Aorta (tissue), 5 donors: ENCODE measurements around the gene STARD13. TPM values are rescaled to one million over a fixed set of nuclear protein-coding genes. Genes with fewer than 3 reads are reported as not detected.
A peak's percentile ranks its signal among the peaks of the same experiment; 100 is the strongest.

Experiments used
- ATAC-seq: fragments of 200-7000 bp; cut with Tn5 transposase; one replicate; pipeline ENCODE4 v1.9.1; 2022; ENCODE audit warnings: moderate library complexity; ENCODE audit not compliant: low FRiP score
- DNase-seq, 2 donors: peaks; one replicate each; pipeline ENCODE4 v3.0.0-alpha.2; 2020
- H3K27ac ChIP-seq, 2 donors: one replicate each; pipeline ENCODE4 v1.5.1; 2013; ENCODE audit warnings: low read length in 2 of 2, mild to moderate bottlenecking in 2 of 2, moderate library complexity in 2 of 2, control low read depth in 1 of 2, inconsistent platforms in 1 of 2, low read depth in 1 of 2
- H3K27me3 ChIP-seq, 2 donors: one replicate each; pipeline ENCODE4 v1.6.1; 2013; ENCODE audit warnings: control low read depth in 1 of 2, low read length in 1 of 2, mild to moderate bottlenecking in 1 of 2, moderate library complexity in 1 of 2; ENCODE audit not compliant: insufficient read depth in 2 of 2, control insufficient read depth in 1 of 2
- H3K36me3 ChIP-seq, 2 donors: one replicate each; pipeline ENCODE4 v1.6.1; 2013; ENCODE audit warnings: control low read depth in 1 of 2, low read length in 1 of 2, mild to moderate bottlenecking in 1 of 2; ENCODE audit not compliant: insufficient read depth in 2 of 2, control insufficient read depth in 1 of 2
- H3K4me1 ChIP-seq, 2 donors: one replicate each; pipeline ENCODE4 v1.6.1; 2013; ENCODE audit warnings: low read length in 2 of 2, control low read depth in 1 of 2, mild to moderate bottlenecking in 1 of 2, moderate library complexity in 1 of 2; ENCODE audit not compliant: insufficient read depth in 2 of 2, control insufficient read depth in 1 of 2
- H3K4me3 ChIP-seq, 2 donors: one replicate each; pipeline ENCODE4 v1.5.1; 2013; ENCODE audit warnings: low read length in 2 of 2, control low read depth in 1 of 2, mild to moderate bottlenecking in 1 of 2
- H3K9me3 ChIP-seq: one replicate; pipeline ENCODE4 v1.6.1; 2013; ENCODE audit warnings: mild to moderate bottlenecking, low read length; ENCODE audit not compliant: control insufficient read depth
- WGBS, 2 donors: extraction: QIAGEN DNeasy Blood & Tissue Kit; methylation state at CpG; one replicate each; pipeline ENCODE4 v1.1.7; 2013; 5-methylcytosine and 5-hydroxymethylcytosine counted together
- intact Hi-C, 2 donors: fragments of 100-400 bp; cut with DNase I; formaldehyde crosslinking; loops; one replicate each; pipeline versions ENCODE4 v1.14.2 to v1.15.0; 2022
- polyA plus RNA-seq, 2 donors: library from polyadenylated mRNA; stranded (reverse); fragments of 200-250 nt; gene quantifications; one replicate each; pipeline ENCODE4 v1.2.3, GENCODE V29; 2013
- total RNA-seq, 2 donors: library from RNA; stranded (reverse); fragmentation: NEBNext Ultra II Directional; extraction: Animal tissue kit (Norgen Biotek cat#: 25700); gene quantifications; one replicate each; pipeline ENCODE4 v1.2.1, GENCODE V29; 2021
- donor health status: healthy with polysubstance abuse.
- donor health status: Bipolar disorder and iron deficiency.
- donor health status: DM: no; HTN: no; CAD: no.
- donor health status: DM: no; HTN: no; CAD: no.
- donor health status: DM: yes; HTN: yes; CAD: no.

STARD13 gene
- total and polyA plus RNA-seq, 4 donors: 15.0 to 85.5 (median 39.8) TPM

GRCh38 chr13:33299626-33300025 lies 14.1 kb upstream of the STARD13 start:
- Histone ChIP-seq H3K36me3 (no peaks in the 10 kb centered on the region), H3K4me3 (no peak overlapping the region), H3K27ac (no peak overlapping the region), H3K4me1 (no peaks in the 10 kb centered on the region), H3K9me3 (no peaks in the 10 kb centered on the region), H3K27me3 (no peaks in the 10 kb centered on the region)
- intact Hi-C loops: no loop called here
- DNase-seq (no peak), ATAC-seq (no peak)
- WGBS, 2 donors: 90 to 94% methylated on average over 3 of the region's 3 CpGs

- intact Hi-C loops: no loop called here
- ATAC-seq (no peak), DNase-seq (no peak)
- Histone ChIP-seq H3K36me3 (no peaks in the 10 kb centered on the region), H3K4me3 (no peak overlapping the region), H3K9me3 (no peaks in the 10 kb centered on the region), H3K4me1 (no peaks in the 10 kb centered on the region), H3K27me3 (no peaks in the 10 kb centered on the region), H3K27ac (no peak overlapping the region)
- 91 to 92% methylated on average over 7 of the region's 7 CpGs for WGBS, 2 donors
These were observed 11.4 kb upstream of the STARD13 start for GRCh38 chr13:33296793-33297425.

- intact Hi-C loops: no loop called here
- ATAC-seq: no peak
- Histone ChIP-seq H3K36me3 (no peaks in the 10 kb centered on the region), H3K27me3 (no peaks in the 10 kb centered on the region), H3K27ac (no peak overlapping the region), H3K4me1 (no peaks in the 10 kb centered on the region), H3K9me3 (no peaks in the 10 kb centered on the region), H3K4me3 (no peak overlapping the region)
- WGBS, 2 donors: 76 to 77% methylated on average over 6 of the region's 6 CpGs
- no peak for DNase-seq
These were observed 7.2 kb upstream of the STARD13 start for GRCh38 chr13:33292712-33293111.

- DNase-seq (no peak), ATAC-seq (no peak)
- WGBS, 2 donors: 65 to 82% methylated on average over 3 of the region's 3 CpGs
- Histone ChIP-seq H3K36me3 (no peaks in the 10 kb centered on the region), H3K27me3 (no peaks in the 10 kb centered on the region), H3K4me3 (no peak overlapping the region), H3K27ac (peak overlapping the region in 1 of 2 donors; percentile 78), H3K9me3 (no peaks in the 10 kb centered on the region), H3K4me1 (peaks cover 0 to 3% of the 10 kb centered on the region in 2 donors)
- intact Hi-C loops: no loop called here
These were observed 4.9 kb upstream of the STARD13 start for GRCh38 chr13:33290421-33290965.

- Histone ChIP-seq H3K27ac (peak overlapping the region in 1 of 2 donors; percentile 78), H3K36me3 (no peaks in the 10 kb centered on the region), H3K4me3 (no peak overlapping the region), H3K27me3 (no peaks in the 10 kb centered on the region), H3K4me1 (peaks cover 0 to 3% of the 10 kb centered on the region in 2 donors), H3K9me3 (no peaks in the 10 kb centered on the region)
- no peak for ATAC-seq
- DNase-seq: no peak
- WGBS, 2 donors: 16 to 19% methylated on average over 3 of the region's 3 CpGs
- intact Hi-C loops: loop anchor here (5.0 to 10.0 kb wide), 4 partner anchors 32 to 205 kb away; no protein-coding TSS in a partner anchor
These were observed 4.4 kb upstream of the STARD13 start for GRCh38 chr13:33289966-33290365.

- ATAC-seq: no peak
- Histone ChIP-seq H3K9me3 (no peaks in the 10 kb centered on the region), H3K4me3 (no peak overlapping the region), H3K27ac (no peak overlapping the region), H3K27me3 (no peaks in the 10 kb centered on the region), H3K4me1 (peaks cover 0 to 3% of the 10 kb centered on the region in 2 donors), H3K36me3 (no peaks in the 10 kb centered on the region)
- DNase-seq: no peak
- WGBS, 2 donors: 90 to 96% methylated on average over 15 of the region's 15 CpGs
- intact Hi-C loops: loop anchor here (5.0 to 10.0 kb wide), 4 partner anchors 35 to 207 kb away; no protein-coding TSS in a partner anchor
These were observed 1.8 kb upstream of the STARD13 start for GRCh38 chr13:33287142-33287882.

GRCh38 chr13:33286128-33286527 lies 573 bp upstream of the STARD13 start:
- Histone ChIP-seq H3K27me3 (no peaks in the 10 kb centered on the region), H3K9me3 (no peaks in the 10 kb centered on the region), H3K36me3 (no peaks in the 10 kb centered on the region), H3K27ac (peak overlapping the region; percentile 88 to 98), H3K4me1 (peaks cover 0 to 3% of the 10 kb centered on the region in 2 donors), H3K4me3 (peak overlapping the region; percentile 40 to 90)
- ATAC-seq: peak; percentile 1
- intact Hi-C loops: loop anchor here (5.0 to 10.0 kb wide), 4 partner anchors 36 to 209 kb away; no protein-coding TSS in a partner anchor
- DNase-seq: no peak
- WGBS, 2 donors: 2 to 4% methylated on average over 5 of the region's 5 CpGs

GRCh38 chr13:33284916-33285315 lies 639 bp downstream of the STARD13 start:
- Histone ChIP-seq H3K4me3 (peak overlapping the region; percentile 85 to 100), H3K36me3 (no peaks in the 10 kb centered on the region), H3K4me1 (peaks cover 3% of the 10 kb centered on the region in 2 donors), H3K9me3 (no peaks in the 10 kb centered on the region), H3K27me3 (no peaks in the 10 kb centered on the region), H3K27ac (peak overlapping the region; percentile 94 to 100)
- peak; percentile 33 for ATAC-seq
- intact Hi-C loops: loop anchor here (1.0 to 10.0 kb wide), 7 partner anchors 37 to 258 kb away; no protein-coding TSS in a partner anchor
- 1 to 2% methylated on average over 6 of the region's 6 CpGs for WGBS, 2 donors
- no peak for DNase-seq
